Neural cell (in vitro differentiated cells): ENCODE measurements around the gene NCAPH2. TPM values are rescaled to one million over a fixed set of nuclear protein-coding genes. Genes with fewer than 3 reads are reported as not detected.

ENCODE experiments used
- H2AFZ ChIP-seq: fragments of 200-600, 300-800 bp; sonication (generic), shearing (Covaris generic); 2 replicates; pipeline ENCODE4 v1.6.0; 2014; ENCODE audit warnings: low read depth, mild to moderate bottlenecking, antibody characterized with exemption, low read length, moderate library complexity
- H3F3A ChIP-seq: fragments of 200-600 bp; shearing (Covaris generic); 2 replicates; pipeline ENCODE4 v1.6.1; 2016; ENCODE audit warnings: mild to moderate bottlenecking, moderate library complexity, mixed read lengths, antibody characterized with exemption, low read length; ENCODE audit not compliant: insufficient read depth, poor library complexity, severe bottlenecking
- H3K27ac ChIP-seq: fragments of 200-600, 300-800 bp; sonication (generic), shearing (Covaris generic); 2 replicates; pipeline ENCODE4 v1.5.1; 2014; ENCODE audit warnings: mild to moderate bottlenecking, low read length, moderate library complexity
- H3K27me3 ChIP-seq: fragments of 300-800, 200-600 bp; sonication (generic), shearing (Covaris generic); 2 replicates; pipeline ENCODE4 v1.6.0; 2014; ENCODE audit warnings: mild to moderate bottlenecking, low read depth, low read length, moderate library complexity; ENCODE audit not compliant: insufficient read depth
- H3K36me3 ChIP-seq: fragments of 300-800, 200-600 bp; sonication (generic), shearing (Covaris generic); 2 replicates; pipeline ENCODE4 v1.5.1; 2014; ENCODE audit warnings: mild to moderate bottlenecking, antibody characterized with exemption, low read length, moderate library complexity; ENCODE audit not compliant: insufficient read depth
- H3K4me2 ChIP-seq: fragments of 300-800, 200-600 bp; sonication (generic), shearing (Covaris generic); 2 replicates; pipeline ENCODE4 v1.6.0; 2014; ENCODE audit warnings: mild to moderate bottlenecking, low read length
- H3K4me3 ChIP-seq: fragments of 300-800, 200-600 bp; sonication (generic), shearing (Covaris generic); 2 replicates; pipeline ENCODE4 v1.5.1; 2014; ENCODE audit warnings: mild to moderate bottlenecking, low read length, moderate library complexity
- H3K79me2 ChIP-seq: fragments of 200-600 bp; shearing (Covaris generic); replicated peaks from 2 replicates; pipeline ENCODE4 v1.6.0; 2014; ENCODE audit warnings: mild to moderate bottlenecking, low read length, moderate library complexity; ENCODE audit not compliant: insufficient read depth
- H3K9ac ChIP-seq: fragments of 300-800, 200-600 bp; sonication (generic), shearing (Covaris generic); 2 replicates; pipeline ENCODE4 v1.6.1; 2016; ENCODE audit warnings: mild to moderate bottlenecking, low read length, mixed read lengths
- H3K9me2 ChIP-seq: fragments of 200-600 bp; shearing (Covaris generic); 2 replicates; pipeline ENCODE4 v1.6.1; 2016; ENCODE audit warnings: mild to moderate bottlenecking, low read length, mixed read lengths; ENCODE audit not compliant: insufficient read depth
- H3K9me3 ChIP-seq: fragments of 200-600, 300-800 bp; sonication (generic), shearing (Covaris generic); 2 replicates; pipeline ENCODE4 v1.6.1; 2016; ENCODE audit warnings: mild to moderate bottlenecking, mixed run types, low read length, moderate library complexity, mixed read lengths
- H4K20me1 ChIP-seq: fragments of 200-600 bp; shearing (Covaris generic); 2 replicates; pipeline ENCODE4 v1.6.1; 2016; ENCODE audit warnings: mild to moderate bottlenecking, mixed run types; ENCODE audit not compliant: insufficient read depth
- EP300 ChIP-seq: fragments of 450-650 bp; conservative IDR thresholded peaks from 2 replicates; pipeline ENCODE4 v1.6.1; 2014; ENCODE audit warnings: antibody characterized with exemption, mild to moderate bottlenecking, moderate library complexity; ENCODE audit not compliant: poor library complexity, severe bottlenecking
- EZH2 ChIP-seq: fragments of 200-600, 300-800 bp; shearing (Covaris generic), sonication (generic); IDR thresholded peaks from 2 replicates; pipeline ENCODE4 v1.6.1; 2014; ENCODE audit warnings: antibody characterized with exemption, low read length, borderline replicate concordance, mild to moderate bottlenecking; ENCODE audit not compliant: insufficient read depth, poor library complexity, severe bottlenecking
- MXI1 ChIP-seq: fragments of 450-650 bp; conservative IDR thresholded peaks from 2 replicates; pipeline ENCODE4 v1.6.1; 2014; ENCODE audit warnings: antibody characterized with exemption, mild to moderate bottlenecking; ENCODE audit not compliant: poor library complexity, severe bottlenecking
- POLR2AphosphoS5 ChIP-seq: IDR thresholded peaks from 2 replicates; pipeline ENCODE4 v1.6.1; 2012
- RAD21 ChIP-seq: fragments of 450-650 bp; conservative IDR thresholded peaks from 2 replicates; pipeline ENCODE4 v1.6.1; 2014; ENCODE audit warnings: antibody characterized with exemption, mild to moderate bottlenecking, moderate library complexity
- REST ChIP-seq: IDR thresholded peaks from 2 replicates; pipeline ENCODE4 v1.6.1; 2012; ENCODE audit warnings: borderline replicate concordance
- SMC3 ChIP-seq: fragments of 450-650 bp; conservative IDR thresholded peaks from 2 replicates; pipeline ENCODE4 v1.6.1; 2014; ENCODE audit warnings: antibody characterized with exemption, mild to moderate bottlenecking, moderate library complexity; ENCODE audit not compliant: poor library complexity
- TAF1 ChIP-seq: IDR thresholded peaks from 2 replicates; pipeline ENCODE4 v1.6.1; 2012; ENCODE audit warnings: low read depth
- polyA plus RNA-seq: library from polyadenylated mRNA; depleted of rRNA; stranded (reverse); fragments of >200 nt; gene quantifications from 2 replicates; pipeline ENCODE4 v1.2.3, GENCODE V29; 2014
- TF ChIP-seq, protein P1 (sequence below): fragments of 450-650 bp; IDR thresholded peaks from 2 replicates; pipeline ENCODE4 v1.5.1; 2014; ENCODE audit warnings: antibody characterized with exemption, mild to moderate bottlenecking, moderate library complexity; ENCODE audit not compliant: poor library complexity, severe bottlenecking

NCAPH2 gene
- polyA plus RNA-seq, 1 donor from 2014 or later, result 81.1 TPM

GRCh38 chr22:50461536-50461935, 46.5 kb upstream of the NCAPH2 start:
- Histone ChIP-seq H3K79me2 (no peaks in the 10 kb centered on the region), H2AFZ (no peak overlapping the region), H3K4me2 (no peak overlapping the region), H3K9me2 (no peaks in the 10 kb centered on the region), H3K27ac (no peak overlapping the region), H3K4me3 (no peak overlapping the region), H3K9ac (no peak overlapping the region), H3K9me3 (no peaks in the 10 kb centered on the region), H3F3A (no peaks in the 10 kb centered on the region), H3K36me3 (no peaks in the 10 kb centered on the region), H4K20me1 (no peaks in the 10 kb centered on the region), H3K27me3 (no peaks in the 10 kb centered on the region)
- no peak for TF ChIP-seq RAD21
- TF ChIP-seq MXI1, result no peak
- no peak for TF ChIP-seq EZH2

DNA sequence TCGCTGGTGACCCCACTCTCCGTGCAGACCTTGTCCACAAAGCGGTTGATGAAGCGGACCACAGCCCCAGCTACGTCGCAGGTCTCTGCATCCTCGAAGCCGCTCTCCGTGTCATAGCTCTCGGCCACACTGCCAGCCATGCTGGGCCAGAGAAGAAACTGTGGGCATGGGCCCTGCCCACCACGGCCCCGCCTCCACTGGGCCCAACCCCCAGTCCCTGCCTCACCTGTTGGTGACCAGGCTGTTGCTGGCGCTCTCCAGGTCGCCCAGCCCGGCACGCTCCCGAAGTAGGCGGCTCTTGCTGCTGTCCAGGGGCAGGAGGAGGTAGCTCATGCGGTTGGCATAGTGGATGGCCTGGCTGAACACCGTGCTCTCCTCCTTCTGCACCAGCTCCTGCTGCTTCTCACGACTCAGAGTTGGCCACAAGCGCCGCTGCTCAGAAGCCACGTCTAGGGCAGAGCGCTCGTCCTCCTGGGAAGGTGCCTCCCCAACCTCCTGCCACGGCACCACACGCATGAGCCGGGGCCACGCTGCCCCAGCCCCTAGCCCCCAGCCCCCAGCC, 46.0 kb upstream of the NCAPH2 start:
- H3K36me3 ChIP-seq, result no peaks in the 10 kb centered on the region
- no peaks in the 10 kb centered on the region for H3K9me3 ChIP-seq
- H3K4me2 ChIP-seq, result no peak overlapping the region
- no peak overlapping the region for H2AFZ ChIP-seq
- no peak overlapping the region for H3K4me3 ChIP-seq
- no peaks in the 10 kb centered on the region for H3K79me2 ChIP-seq
- TF ChIP-seq RAD21 (no peak), POLR2AphosphoS5 (no peak), MXI1 (no peak), TAF1 (no peak), REST (no peak), SMC3 (no peak), EP300 (no peak), EZH2 (no peak)
- TF ChIP-seq, protein P1, sequence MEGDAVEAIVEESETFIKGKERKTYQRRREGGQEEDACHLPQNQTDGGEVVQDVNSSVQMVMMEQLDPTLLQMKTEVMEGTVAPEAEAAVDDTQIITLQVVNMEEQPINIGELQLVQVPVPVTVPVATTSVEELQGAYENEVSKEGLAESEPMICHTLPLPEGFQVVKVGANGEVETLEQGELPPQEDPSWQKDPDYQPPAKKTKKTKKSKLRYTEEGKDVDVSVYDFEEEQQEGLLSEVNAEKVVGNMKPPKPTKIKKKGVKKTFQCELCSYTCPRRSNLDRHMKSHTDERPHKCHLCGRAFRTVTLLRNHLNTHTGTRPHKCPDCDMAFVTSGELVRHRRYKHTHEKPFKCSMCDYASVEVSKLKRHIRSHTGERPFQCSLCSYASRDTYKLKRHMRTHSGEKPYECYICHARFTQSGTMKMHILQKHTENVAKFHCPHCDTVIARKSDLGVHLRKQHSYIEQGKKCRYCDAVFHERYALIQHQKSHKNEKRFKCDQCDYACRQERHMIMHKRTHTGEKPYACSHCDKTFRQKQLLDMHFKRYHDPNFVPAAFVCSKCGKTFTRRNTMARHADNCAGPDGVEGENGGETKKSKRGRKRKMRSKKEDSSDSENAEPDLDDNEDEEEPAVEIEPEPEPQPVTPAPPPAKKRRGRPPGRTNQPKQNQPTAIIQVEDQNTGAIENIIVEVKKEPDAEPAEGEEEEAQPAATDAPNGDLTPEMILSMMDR, result no peak
- H3F3A ChIP-seq, result no peaks in the 10 kb centered on the region
- no peak overlapping the region for H3K9ac ChIP-seq
- no peaks in the 10 kb centered on the region for H3K27me3 ChIP-seq
- H3K9me2 ChIP-seq, result no peaks in the 10 kb centered on the region
- H4K20me1 ChIP-seq, result no peaks in the 10 kb centered on the region
- no peak overlapping the region for H3K27ac ChIP-seq
